ENCODE data around the gene CGNL1.

- TF ChIP-seq CTCF (IDR thresholded peaks at IDR 0.05) = no peak
- TF ChIP-seq POLR2A (IDR thresholded peaks at IDR 0.05) = no peak
Measured at GRCh38 chr15:57334257-57334656, 42.0 kb upstream of the CGNL1 start.
